ENCODE results near the gene GNRH2. TPM values are rescaled to one million over a fixed set of nuclear protein-coding genes. Genes with fewer than 3 reads are reported as not detected.
"Not testable (repeated sequence)": the region's sequence is repeated elsewhere in the genome, so short reads cannot be mapped to it uniquely, and the experiment has no call there.

Gene GNRH2, protein sequence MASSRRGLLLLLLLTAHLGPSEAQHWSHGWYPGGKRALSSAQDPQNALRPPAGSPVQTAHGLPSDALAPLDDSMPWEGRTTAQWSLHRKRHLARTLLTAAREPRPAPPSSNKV
- under 1 TPM; 0.75 to 0.99 TPM for total RNA-seq

DNA sequence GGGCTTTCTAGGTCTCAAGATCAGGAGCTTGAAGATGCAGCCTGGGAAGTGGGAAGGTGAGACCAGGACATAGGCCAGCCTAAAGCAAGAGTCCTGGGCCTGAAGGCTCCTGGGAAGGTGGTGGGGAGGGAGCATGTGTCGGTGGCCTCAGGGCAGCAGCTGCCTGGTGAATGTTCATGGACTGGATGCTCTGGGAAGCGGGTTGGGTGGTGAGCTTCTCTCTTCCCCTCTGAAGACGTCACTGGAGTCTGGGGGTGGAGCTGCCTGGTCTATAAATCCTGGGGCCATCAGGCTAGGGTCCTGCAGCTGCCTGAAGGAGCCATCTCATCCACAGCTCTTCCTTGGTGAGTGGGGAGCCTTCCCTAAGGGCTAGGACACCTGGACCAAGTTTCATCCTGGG lies at the start of gene GNRH2:
TSS of gene GNRH2 (plus strand) at position 301 of the 400 bp plus-strand sequence. CDS start 793 bp downstream, outside the sequence.
- CTCF ChIA-PET: no interaction called here
- POLR2A ChIA-PET: no interaction called here

DNA sequence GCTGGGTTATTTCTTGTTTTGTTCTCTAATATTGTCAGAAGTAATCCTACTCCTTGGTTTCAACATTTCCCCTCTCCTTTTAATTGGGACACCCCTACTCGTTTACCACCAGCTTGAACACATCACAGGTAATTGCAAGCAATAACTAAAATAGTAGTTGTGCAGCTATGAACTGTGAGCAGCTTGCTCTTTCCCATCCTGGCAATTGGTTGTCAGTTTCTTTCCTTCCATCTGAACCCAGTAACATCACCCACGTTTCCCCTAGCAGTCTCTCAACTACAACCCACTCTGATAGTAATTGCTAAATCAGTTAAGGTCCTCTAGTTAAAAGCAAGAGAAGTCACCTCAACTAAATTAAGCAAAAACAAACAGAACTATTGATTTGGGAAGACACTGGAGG lies 47.6 kb upstream of the GNRH2 start:
- ChIA-PET POLR2A (interaction anchor here (0.6 kb wide), 1 partner anchor 112 kb away, joined by 9 read pairs; no protein-coding TSS in a partner anchor), CTCF (no interaction called here)

DNA sequence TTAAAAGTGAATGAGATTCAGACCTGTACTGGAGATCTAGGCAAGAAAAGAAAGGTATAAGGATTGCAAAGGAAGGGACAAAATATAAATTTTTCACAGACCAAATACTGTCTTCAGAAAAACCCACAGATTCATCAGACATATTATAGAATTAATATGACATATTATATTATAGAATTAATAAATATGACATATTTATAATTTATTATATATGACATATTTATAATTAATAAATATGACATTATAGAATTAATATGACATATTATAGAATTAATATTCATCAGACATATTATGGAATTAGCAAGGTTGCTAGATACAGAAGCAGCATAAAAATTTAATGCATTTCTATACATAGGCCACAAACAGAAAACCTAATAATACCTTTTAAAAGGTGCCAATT lies 44.7 kb upstream of the GNRH2 start:
- ChIA-PET CTCF (interaction anchor here (0.6 kb wide), 1 partner anchor 38 kb away, joined by 3 read pairs; no protein-coding TSS in a partner anchor), POLR2A (no interaction called here)

DNA sequence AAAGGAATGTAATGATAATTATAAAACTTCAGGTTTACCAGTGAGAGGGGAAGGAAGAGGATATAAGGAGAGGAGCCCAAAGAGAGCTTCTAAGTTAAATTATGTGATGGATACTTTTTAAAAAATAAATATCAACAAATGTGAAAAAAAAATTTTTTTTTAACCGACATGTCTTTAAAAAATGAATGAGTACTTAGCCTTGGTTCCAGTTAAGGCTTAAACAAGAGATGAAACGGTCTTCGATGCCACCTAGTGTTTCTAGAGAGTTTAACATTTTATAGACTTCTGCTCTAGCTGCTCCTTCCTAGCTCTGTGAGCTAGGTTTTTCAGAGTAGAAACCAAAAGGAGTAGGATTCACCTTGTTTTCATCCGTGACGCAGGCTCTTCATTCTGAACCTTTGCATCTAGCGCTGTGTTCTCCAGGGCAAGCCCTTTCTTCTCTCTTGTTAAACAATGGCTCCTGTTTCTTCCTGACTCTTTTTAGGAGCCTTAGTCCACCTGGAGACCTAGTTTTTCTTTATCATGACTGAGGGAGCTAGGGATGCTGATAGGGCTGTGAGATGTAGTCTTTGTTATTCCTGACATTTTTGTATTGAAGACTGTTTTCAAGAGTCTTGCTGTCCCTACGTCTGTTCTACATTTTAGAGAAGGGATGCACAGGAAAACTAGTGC lies 42.4 kb upstream of the GNRH2 start:
- CTCF ChIA-PET: interaction anchor here (0.6 to 1.9 kb wide), 5 partner anchors 10 to 325 kb away, joined by 3 to 12 read pairs (median 3); no protein-coding TSS in a partner anchor
- POLR2A ChIA-PET: no interaction called here

DNA sequence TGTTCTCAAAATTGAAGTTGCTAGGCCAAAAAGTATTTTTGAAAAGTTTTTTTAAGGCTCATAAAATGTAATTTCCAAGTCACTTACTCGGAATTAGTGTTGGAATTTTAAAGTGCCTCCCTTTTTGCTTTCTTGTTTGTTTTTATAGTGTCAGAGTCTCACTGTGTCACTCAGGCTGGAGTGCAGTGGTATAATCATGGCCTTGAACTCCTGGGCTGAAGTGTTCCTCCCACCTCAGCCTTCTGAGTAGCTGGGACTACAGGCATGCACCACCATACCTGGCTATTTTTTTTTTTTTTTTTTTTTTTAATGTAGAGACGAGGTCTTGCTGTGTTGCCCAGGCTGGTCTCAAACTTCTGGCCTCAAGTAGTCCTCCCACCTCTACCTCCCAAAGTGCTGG lies 40.0 kb upstream of the GNRH2 start:
- CTCF ChIA-PET: no interaction called here

DNA sequence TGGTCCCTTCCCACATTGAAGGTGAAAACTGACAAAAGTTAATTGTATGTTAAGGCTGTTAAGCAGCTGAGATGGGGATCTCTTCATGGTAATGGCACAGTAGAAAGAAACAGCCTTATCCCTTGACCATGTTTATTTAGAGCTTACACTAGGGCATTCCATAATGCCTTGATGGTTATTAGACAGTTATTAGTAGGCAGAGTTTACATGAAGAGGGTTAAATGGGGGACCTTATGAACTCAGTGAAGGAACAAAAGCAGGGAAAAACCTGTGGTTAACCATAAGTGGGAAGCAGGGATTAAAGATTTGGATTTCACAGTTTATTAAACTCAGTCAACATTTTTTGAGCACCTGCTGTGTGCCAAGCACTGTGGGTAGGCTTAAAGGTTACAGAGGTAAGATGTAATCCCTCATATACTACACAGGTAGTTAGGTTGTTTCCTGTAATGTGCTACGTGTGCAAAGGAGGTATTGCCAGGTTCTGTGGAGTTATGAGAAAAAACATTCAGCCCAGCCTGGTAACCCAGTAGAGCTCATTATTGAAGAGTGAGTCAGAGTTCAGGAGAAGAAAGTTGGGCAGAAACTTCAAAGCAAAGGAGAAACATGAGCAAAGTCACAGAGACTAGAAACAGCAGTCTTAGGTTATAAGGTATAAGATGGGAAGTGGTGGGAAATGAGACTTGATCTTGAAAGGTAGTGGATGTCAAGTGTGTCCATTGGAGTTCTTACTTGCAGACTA lies 32.3 kb upstream of the GNRH2 start:
- ChIA-PET CTCF (interaction anchor here (0.9 to 2.0 kb wide), 4 partner anchors 10 to 42 kb away, joined by 3 to 8 read pairs (median 3); no protein-coding TSS in a partner anchor), POLR2A (interaction anchor here (0.5 to 1.3 kb wide), 6 partner anchors 14 to 51 kb away, joined by 3 to 5 read pairs (median 4); no protein-coding TSS in a partner anchor)

More for the DNA sequence above, 40.0 kb upstream of the GNRH2 start:
- POLR2A ChIA-PET: no interaction called here

DNA sequence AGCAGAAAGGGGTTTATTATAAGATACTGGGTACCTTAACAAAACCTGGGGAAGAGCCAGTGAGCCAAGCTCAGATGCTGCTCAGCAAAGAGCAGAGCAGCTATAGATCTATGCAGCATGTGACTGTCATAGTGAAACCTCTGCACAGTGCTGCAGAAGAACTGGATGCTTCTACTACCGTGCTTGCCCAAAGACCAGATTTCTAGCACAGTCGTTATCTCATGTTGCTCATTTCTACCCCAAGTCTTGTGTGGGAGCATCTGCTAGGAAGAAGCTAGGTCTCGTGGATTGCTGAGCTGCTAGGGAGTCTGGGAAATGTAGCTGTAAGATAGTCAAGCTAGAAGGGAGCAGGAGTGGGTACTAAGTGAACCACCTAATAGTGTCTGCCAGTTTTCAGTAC lies 31.7 kb upstream of the GNRH2 start:
- CTCF ChIA-PET: interaction anchor here (0.9 to 2.0 kb wide), 4 partner anchors 11 to 42 kb away, joined by 3 to 8 read pairs (median 3); no protein-coding TSS in a partner anchor
- POLR2A ChIA-PET: interaction anchor here (0.9 to 1.3 kb wide), 4 partner anchors 22 to 33 kb away, joined by 3 to 5 read pairs (median 4); no protein-coding TSS in a partner anchor

DNA sequence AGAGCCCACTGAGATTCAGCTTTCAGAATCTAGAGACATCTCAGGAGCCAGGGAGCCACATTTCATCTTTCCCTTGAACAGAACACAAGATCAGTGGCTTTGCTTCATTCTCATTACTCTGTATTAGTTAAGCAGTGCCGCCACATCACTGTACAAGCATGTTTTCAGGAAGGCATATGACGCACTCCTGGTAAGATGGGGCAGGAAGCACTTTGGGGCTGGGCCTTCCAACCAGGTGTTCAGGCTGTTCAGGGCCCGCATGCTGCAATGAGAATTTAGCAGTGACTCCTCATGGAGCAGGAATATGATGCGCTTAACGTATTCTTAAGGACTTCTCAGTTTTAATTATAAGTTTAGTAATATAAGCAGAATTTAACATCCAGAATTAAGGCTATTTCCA lies 29.7 kb upstream of the GNRH2 start:
- CTCF ChIA-PET: interaction anchor here (2.3 kb wide), 1 partner anchor 29 kb away, joined by 7 read pairs; no protein-coding TSS in a partner anchor

DNA sequence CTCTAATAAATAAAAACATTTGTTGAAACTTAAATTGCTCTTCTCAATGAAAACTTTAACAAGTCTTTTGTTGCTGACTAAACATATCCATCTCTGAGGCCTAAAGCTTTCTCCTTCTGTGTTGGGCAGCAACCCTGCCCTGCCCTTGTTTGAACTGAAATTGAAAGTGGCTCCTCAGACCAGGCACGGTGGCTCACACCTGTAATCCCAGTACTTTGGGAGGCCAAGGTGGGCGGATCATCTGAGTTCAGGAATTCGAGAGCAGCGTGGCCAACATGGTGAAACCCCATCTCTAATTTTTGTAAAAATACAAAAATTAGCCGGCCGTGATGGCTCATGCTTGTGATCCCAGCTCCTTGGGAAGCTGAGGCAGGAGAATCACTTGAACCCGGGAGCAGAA lies 29.2 kb upstream of the GNRH2 start:
- ChIA-PET CTCF (interaction anchor here (1.0 to 2.3 kb wide), 2 partner anchors 30 to 171 kb away, joined by 4 to 7 read pairs; no protein-coding TSS in a partner anchor), POLR2A (interaction anchor here (0.6 to 2.2 kb wide), 3 partner anchors 30 to 304 kb away, joined by 4 to 11 read pairs (median 11); no protein-coding TSS in a partner anchor)

More for the DNA sequence above, 29.7 kb upstream of the GNRH2 start:
- POLR2A ChIA-PET: interaction anchor here (0.6 to 2.2 kb wide), 3 partner anchors 29 to 305 kb away, joined by 4 to 11 read pairs (median 11); no protein-coding TSS in a partner anchor

DNA sequence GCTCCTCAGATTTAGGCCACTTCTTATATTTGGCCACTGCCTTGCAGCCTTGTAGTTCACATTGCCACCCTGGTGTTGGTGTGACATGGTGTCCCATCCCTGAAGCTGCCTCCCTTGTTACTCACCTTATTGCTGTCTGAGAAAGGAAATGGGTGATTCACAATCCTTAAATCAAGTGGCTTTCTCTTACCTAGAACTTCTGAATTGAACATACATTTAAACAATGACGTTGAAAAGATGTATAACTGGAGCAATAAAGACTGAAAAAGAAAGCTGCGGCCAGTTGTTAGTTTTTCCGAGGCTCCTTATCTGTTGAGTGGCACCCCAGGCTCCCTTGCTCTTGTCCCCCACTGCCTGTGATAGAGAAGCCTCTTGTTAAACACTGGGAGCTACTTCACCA lies 28.8 kb upstream of the GNRH2 start:
- CTCF ChIA-PET: interaction anchor here (0.8 to 2.3 kb wide), 4 partner anchors 28 to 171 kb away, joined by 3 to 7 read pairs (median 4); no protein-coding TSS in a partner anchor

DNA sequence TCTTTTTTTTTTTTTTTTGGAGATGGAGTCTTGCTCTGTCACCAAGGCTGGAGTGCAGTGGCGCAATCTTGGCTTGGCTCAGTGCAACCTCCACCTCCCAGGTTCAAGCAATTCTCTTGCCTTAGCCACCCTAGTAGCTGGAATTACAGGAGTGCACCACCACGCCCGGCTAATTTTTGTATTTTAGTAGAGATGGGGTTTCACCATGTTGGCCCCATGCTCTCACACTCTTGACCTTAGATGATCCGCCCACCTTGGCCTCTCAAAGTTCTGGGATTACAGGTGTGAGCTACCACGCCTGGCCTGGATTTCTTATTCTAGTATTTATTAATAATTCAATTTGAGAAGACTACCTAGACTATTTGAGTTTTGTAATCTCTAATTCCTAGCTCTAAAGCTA lies 28.1 kb upstream of the GNRH2 start:
- CTCF ChIA-PET: interaction anchor here (0.6 to 2.3 kb wide), 5 partner anchors 29 to 312 kb away, joined by 3 to 7 read pairs (median 4); no protein-coding TSS in a partner anchor
- POLR2A ChIA-PET: interaction anchor here (0.7 to 2.2 kb wide), 3 partner anchors 29 to 31 kb away, joined by 3 to 11 read pairs (median 10); partner anchors contain the start of gene MRPS26

More for the DNA sequence above, 28.8 kb upstream of the GNRH2 start:
- POLR2A ChIA-PET: interaction anchor here (0.6 to 2.2 kb wide), 5 partner anchors 28 to 304 kb away, joined by 3 to 11 read pairs (median 10); partner anchors contain the start of gene MRPS26

DNA sequence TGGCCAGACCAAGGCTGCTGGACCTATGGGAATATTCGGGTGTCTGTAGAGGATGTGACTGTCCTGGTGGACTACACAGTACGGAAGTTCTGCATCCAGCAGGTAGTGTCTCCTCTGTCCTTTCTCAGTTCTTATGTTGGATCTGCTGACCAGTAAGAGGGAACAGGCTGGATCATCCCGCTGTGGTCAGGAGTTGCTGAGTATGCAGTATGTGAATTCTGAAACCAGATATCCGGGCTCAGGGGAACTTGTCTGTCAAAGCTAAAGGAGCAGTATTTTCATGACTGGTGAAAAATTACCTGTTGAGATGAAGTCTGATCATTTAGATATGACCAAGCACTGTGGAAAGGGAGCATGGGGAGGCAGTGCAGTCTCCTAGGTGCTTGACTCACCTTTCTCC lies 22.1 kb upstream of the GNRH2 start:
- ChIA-PET CTCF (no interaction called here), POLR2A (no interaction called here)

DNA sequence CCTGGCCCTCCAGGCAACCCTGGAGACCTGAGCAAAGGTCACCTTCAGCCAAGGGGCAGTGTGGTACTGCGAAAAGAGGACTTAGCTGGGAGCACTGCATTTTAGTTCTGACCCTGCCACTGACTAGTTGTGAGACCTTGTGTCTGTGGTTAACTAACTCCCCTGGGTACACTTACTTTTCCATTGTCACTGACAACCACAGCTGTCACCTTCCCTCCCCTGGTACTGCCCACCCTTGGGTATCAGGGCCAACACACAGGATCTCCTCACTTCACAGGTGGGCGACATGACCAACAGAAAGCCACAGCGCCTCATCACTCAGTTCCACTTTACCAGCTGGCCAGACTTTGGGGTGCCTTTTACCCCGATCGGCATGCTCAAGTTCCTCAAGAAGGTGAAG lies 21.6 kb upstream of the GNRH2 start:
- ChIA-PET POLR2A (no interaction called here), CTCF (no interaction called here)

DNA sequence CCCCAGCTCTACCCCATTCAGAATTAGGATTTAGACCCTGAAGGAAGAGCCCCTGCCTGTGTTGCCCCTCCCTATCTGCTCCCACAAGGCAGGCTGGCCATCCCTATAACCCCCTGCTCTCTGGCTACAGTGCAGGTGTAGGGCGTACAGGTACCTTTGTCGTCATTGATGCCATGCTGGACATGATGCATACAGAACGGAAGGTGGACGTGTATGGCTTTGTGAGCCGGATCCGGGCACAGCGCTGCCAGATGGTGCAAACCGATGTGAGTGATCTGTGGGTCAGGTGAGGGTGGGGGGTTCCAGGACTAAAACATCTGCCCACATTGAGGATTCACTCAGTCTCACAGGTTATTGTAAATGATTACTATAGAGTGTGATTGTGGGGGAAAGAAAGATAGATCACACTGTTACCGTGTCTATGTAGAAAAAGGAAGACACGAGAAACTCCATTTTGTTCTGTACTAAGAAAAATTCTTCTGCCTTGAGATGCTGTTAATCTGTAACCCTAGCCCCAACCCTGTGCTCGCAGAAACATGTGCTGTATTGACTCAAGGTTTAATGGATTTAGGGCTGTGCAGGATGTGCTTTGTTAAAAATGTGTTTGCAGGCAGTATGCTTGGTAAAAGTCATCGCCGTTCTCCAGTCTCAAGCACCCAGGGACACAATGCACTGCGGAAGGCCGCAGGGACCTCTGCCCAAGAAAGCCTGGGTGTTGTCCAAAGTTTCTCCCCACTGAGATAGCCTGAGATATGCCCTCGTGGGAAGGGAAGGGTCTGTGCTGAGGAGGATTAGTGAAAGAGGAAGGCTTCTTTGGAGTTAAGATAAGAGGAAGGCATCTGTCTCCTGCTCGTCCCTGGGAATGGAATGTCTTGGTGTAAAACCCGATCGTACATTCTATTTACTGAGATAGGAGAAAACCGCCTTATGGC lies 20.6 kb upstream of the GNRH2 start:
- CTCF ChIA-PET, POLR2A ChIA-PET: not testable (repeated sequence)

DNA sequence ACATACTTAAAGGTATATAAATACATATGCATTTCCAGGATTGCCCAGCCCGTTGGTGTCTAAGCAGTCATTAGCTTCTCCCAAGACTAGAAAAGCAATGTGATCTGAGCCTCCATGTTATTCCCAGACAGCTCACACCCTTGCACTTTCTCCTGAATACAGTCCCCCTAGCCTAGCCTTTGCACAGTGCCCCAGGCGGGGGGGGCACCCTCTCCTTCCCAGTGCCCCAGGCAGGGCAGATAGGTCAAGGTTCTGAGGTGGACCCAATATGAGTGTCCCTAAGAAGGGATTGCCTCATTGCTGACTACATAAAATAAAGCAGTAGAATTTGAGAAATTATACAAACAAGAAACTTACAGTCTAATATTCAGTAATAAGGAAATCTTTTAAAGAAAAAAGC lies 15.4 kb upstream of the GNRH2 start:
- CTCF ChIA-PET: interaction anchor here (1.1 kb wide), 1 partner anchor 11 kb away, joined by 3 read pairs; no protein-coding TSS in a partner anchor
- POLR2A ChIA-PET: no interaction called here

DNA sequence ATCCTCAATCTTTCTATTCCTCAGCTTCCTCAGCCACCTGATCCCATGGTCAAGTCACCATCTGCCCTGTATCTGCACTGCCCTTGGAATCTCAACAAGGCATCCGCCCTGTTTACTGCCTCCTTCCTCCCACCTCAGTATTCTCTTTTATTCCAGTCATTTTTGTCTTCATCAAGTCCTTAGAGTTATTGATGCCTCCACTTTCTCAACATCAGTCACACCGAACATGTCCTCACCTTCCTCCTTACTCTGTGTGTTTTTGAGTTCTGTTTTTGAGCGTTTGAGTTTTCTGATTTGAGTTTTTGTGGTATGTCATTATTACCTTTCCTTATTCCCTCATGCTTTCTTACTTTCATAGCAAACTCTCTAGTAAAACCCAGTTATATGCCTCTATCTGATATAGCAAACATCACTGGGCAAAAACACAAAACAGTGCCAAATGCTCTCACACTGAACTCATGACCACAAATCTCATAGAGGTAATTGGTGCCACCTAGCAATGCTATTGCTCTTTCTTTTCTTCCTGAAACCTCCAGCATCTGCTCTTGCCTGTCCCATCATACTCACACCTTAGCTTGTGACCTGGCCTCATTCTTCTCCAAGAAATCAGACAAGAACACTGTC lies 11.8 kb upstream of the GNRH2 start:
- ChIA-PET POLR2A (no interaction called here), CTCF (no interaction called here)

DNA sequence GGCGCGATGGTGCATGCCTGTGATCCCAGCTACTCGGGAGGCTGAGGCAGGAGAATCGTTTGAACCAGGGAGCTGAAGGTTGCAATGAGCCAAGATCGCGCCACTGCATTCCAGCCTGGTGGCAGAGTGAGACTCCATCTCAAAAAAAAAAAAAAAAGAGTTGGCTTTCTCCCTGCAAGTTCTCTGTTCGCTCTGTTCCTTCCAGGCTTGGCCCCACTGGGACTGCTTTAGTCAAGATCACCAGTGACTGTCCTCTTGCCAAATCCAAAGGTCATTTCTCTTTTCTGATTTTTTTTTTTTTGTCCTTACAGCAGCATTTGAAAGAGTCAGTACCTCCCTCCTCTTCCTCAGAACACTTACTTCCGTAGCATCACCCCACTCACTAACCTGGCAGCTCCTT lies 10.8 kb upstream of the GNRH2 start:
- POLR2A ChIA-PET: interaction anchor here (0.7 kb wide), 1 partner anchor 1408 kb away, joined by 3 read pairs; no protein-coding TSS in a partner anchor
- CTCF ChIA-PET: interaction anchor here (0.6 kb wide), 1 partner anchor 49 kb away, joined by 7 read pairs; no protein-coding TSS in a partner anchor

DNA sequence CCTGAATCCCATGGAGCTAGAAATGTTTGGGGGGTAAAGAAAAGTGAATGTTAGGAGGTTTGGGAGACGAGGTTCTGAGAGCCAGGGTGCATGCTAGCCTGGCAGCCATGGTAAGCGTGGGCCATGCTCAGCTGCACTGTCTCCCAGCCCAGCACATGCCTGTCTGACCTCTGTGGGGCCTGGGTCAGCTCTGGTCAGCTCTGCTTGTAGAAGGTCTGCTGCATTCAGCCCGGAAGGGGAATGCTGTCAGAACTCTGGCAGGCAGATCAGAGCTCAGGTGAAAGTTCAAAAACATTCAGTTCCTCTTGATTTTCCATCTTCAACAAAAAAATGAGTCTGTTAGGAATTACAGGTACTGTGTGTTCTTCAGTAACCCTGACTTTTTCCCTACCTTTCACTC lies 5.8 kb upstream of the GNRH2 start:
- POLR2A ChIA-PET: no interaction called here
- CTCF ChIA-PET: no interaction called here
